ENCODE measurements around the gene BATF3. TPM values are rescaled to one million over a fixed set of nuclear protein-coding genes. Genes with fewer than 3 reads are reported as not detected.

The BATF3 gene
- total RNA-seq, 4 donors from 2014 or later = 1.2 to 1.6 (median 1.2) TPM

DNA sequence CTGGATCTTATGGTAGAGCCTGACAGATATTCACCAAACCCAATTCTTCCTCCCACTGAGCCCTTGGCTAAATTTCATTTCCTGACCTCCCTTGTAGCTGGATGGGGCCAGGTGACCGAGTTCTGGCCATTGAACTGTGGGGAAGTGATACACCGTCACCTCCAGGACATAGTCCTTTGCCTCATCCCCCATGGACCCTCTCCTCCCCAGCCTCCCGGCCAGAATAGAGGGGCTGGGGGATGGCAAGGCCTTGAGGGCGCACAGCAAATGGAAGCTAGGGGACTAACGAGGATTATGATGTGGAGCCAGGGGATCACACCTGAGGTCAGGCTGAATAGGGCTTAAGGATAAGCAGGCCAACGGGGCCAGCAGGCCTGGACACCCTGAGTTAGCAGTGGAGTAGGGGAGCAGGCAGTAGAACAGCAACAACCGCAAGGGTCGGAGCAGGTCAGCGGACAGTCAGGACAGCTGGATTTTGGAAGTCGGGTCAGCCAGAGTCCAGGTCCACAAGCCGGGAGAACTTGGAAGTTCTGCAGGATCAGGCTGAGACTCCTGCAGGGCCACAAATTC lies 15.0 kb downstream of the BATF3 start:
- WGBS, 2 donors = 92 to 93% methylated on average over 11 of the region's 11 CpGs
- no peaks in the 10 kb centered on the region for H3K36me3 ChIP-seq
- intact Hi-C loops (cut with DNase I) = no loop called here
- H3K4me1 ChIP-seq = no peaks in the 10 kb centered on the region
- TF ChIP-seq, protein P1, sequence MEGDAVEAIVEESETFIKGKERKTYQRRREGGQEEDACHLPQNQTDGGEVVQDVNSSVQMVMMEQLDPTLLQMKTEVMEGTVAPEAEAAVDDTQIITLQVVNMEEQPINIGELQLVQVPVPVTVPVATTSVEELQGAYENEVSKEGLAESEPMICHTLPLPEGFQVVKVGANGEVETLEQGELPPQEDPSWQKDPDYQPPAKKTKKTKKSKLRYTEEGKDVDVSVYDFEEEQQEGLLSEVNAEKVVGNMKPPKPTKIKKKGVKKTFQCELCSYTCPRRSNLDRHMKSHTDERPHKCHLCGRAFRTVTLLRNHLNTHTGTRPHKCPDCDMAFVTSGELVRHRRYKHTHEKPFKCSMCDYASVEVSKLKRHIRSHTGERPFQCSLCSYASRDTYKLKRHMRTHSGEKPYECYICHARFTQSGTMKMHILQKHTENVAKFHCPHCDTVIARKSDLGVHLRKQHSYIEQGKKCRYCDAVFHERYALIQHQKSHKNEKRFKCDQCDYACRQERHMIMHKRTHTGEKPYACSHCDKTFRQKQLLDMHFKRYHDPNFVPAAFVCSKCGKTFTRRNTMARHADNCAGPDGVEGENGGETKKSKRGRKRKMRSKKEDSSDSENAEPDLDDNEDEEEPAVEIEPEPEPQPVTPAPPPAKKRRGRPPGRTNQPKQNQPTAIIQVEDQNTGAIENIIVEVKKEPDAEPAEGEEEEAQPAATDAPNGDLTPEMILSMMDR (IDR thresholded peaks at IDR 0.05) = no peak
- TF ChIP-seq POLR2A (IDR thresholded peaks at IDR 0.05) = no peak
- no peak for DNase-seq
- no peaks in the 10 kb centered on the region for H3K9me3 ChIP-seq
- no peak overlapping the region for H3K27ac ChIP-seq
- H3K4me3 ChIP-seq (replicated peaks in 1 of 3) = no peak overlapping the region
- no peaks in the 10 kb centered on the region for H3K27me3 ChIP-seq

DNA sequence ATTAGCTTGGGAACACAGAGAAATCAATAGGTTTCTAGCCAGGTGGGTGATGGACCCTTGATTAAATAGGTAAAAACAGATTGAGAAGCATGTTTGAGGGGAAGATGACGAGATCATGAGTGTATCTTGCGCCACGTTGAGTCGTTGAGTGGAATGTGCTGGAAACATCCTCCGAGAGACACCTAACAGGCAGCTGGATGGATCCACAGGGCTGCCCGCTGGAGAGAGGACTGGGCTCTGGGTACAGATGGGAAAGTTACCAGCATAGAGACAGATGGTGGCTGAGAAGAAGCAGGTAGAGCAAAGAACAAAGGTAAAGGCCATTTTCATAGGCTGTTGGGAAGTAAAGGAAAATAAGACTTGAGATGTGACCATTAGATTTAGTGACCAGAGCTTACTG lies 15.6 kb downstream of the BATF3 start:
- DNase-seq = no peak
- no peak overlapping the region for H3K27ac ChIP-seq
- TF ChIP-seq POLR2A (IDR thresholded peaks at IDR 0.05) = no peak
- TF ChIP-seq, protein P1 (IDR thresholded peaks at IDR 0.05) = no peak
- H3K4me3 ChIP-seq (replicated peaks in 1 of 3) = no peak overlapping the region
- no peaks in the 10 kb centered on the region for H3K4me1 ChIP-seq
- WGBS, 2 donors = 86 to 90% methylated on average over 6 of the region's 6 CpGs
- no peaks in the 10 kb centered on the region for H3K27me3 ChIP-seq
- H3K36me3 ChIP-seq = no peaks in the 10 kb centered on the region
- no peaks in the 10 kb centered on the region for H3K9me3 ChIP-seq
- intact Hi-C loops (cut with DNase I) = no loop called here

DNA sequence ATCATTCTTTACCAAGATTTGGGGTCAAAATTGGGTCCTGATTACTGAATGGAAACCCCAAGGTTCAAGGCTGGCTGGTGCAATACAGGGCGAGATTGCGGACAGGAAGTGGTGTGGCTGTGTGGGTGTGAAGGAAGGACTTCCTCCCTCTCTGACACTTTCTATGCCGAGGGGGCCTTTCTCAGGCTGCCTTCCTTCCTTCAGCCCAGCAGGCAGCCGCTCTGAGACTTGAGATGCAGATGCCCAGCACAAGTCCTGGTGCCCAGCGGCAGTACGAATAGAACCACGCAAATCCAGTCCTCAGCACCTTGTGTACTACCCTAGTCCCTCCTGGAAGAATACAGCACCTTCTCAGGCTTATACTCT lies 16.3 kb downstream of the BATF3 start:
- no peak overlapping the region for H3K4me3 ChIP-seq (replicated peaks in 1 of 3)
- 65 to 75% methylated on average over 7 of the region's 7 CpGs for WGBS, 2 donors
- no peaks in the 10 kb centered on the region for H3K36me3 ChIP-seq
- H3K9me3 ChIP-seq = no peaks in the 10 kb centered on the region
- no peaks in the 10 kb centered on the region for H3K4me1 ChIP-seq
- intact Hi-C loops (cut with DNase I) = no loop called here
- no peak overlapping the region for H3K27ac ChIP-seq
- TF ChIP-seq, protein P1 (IDR thresholded peaks at IDR 0.05) = no peak
- TF ChIP-seq POLR2A (IDR thresholded peaks at IDR 0.05) = no peak
- no peak for DNase-seq
- no peaks in the 10 kb centered on the region for H3K27me3 ChIP-seq

DNA sequence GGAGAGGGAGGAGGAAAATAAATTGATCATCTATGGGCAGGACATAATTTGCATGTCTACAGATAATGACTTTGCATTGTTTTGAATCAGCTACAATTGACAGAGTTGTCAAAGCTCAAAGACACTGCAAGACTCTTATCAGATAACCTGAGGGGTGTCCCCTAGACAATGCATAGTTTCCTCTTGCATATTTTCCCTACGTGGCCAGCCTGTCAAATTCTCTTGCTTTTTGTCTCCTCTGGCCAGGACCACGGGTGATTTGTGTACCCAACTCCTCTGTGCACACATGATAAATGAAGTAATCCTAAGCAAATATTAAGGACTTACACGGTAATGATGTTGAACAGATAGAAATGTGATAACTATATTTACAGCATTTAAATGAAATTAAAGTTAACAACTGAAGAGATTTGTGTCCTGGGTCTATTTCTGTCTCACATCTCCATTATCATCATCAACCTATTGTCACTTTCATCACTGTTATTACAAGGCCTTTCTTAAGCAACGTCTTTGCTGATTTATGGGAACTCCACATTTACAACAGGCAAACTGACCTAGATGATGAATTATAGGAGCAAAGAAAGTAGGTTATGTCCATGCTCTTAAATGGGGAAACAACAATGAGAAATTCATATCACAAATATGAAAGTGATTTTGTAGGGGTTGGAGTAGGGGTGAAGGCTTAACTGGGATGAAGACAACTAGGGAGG lies 18.8 kb downstream of the BATF3 start:
- Histone ChIP-seq H3K27me3 (no peaks in the 10 kb centered on the region), H3K4me1 (no peaks in the 10 kb centered on the region), H3K27ac (no peak overlapping the region), H3K36me3 (no peaks in the 10 kb centered on the region), H3K4me3 (replicated peaks in 1 of 3) (no peak overlapping the region), H3K9me3 (no peaks in the 10 kb centered on the region)
- TF ChIP-seq, protein P1 (IDR thresholded peaks at IDR 0.05) = no peak
- TF ChIP-seq POLR2A (IDR thresholded peaks at IDR 0.05) = no peak
- WGBS, 2 donors = 38 to 39% methylated on average over 4 of the region's 4 CpGs
- intact Hi-C loops (cut with DNase I) = no loop called here
- DNase-seq = no peak

All from thyroid gland (tissue), 4 donors.